GM12891 (cell line): Measurements from ENCODE around the gene LOXL1.

Experiments used
- DNase-seq: peaks from one replicate; pipeline ENCODE4 v3.0.0; 2011; ENCODE audit warnings: low spot score; ENCODE audit not compliant: insufficient read length
- FAIRE-seq: peaks from 2 replicates; lab custom pipeline; 2011; peaks lifted over from hg19 to GRCh38; lab: Jason Lieb, UNC
- PAX5 ChIP-seq: IDR thresholded peaks from 2 replicates; pipeline ENCODE4 v1.6.1; 2011; ENCODE audit warnings: low read length, moderate library complexity, mild to moderate bottlenecking; ENCODE audit not compliant: insufficient read depth, severe bottlenecking
- POLR2A ChIP-seq: IDR thresholded peaks from 2 replicates; pipeline ENCODE4 v1.6.1; 2011; ENCODE audit warnings: low read depth, low read length, control low read depth
- POLR2AphosphoS5 ChIP-seq: IDR thresholded peaks from 2 replicates; pipeline ENCODE4 v1.6.1; 2011; ENCODE audit warnings: low read depth, low read length, control low read depth
- POU2F2 ChIP-seq: IDR thresholded peaks from 2 replicates; pipeline ENCODE4 v1.6.1; 2011; ENCODE audit warnings: low read depth, mild to moderate bottlenecking, control low read depth, low read length, moderate library complexity
- SPI1 ChIP-seq: IDR thresholded peaks from 2 replicates; pipeline ENCODE4 v1.6.1; 2011; ENCODE audit warnings: low read depth, low read length, control low read depth
- TAF1 ChIP-seq: IDR thresholded peaks from 2 replicates; pipeline ENCODE4 v1.6.1; 2011; ENCODE audit warnings: low read depth, low read length, control low read depth

Gene LOXL1

GRCh38 chr15:73909651-73910050, 16.6 kb upstream of the LOXL1 start:
- no peak for FAIRE-seq
- TF ChIP-seq SPI1 = no peak
- no peak for TF ChIP-seq POLR2A
- no peak for TF ChIP-seq TAF1
- TF ChIP-seq POU2F2 = no peak
- TF ChIP-seq POLR2AphosphoS5 = no peak
- no peak for TF ChIP-seq PAX5
- DNase-seq = no peak

GRCh38 chr15:73910522-73911303, 15.5 kb upstream of the LOXL1 start:
- FAIRE-seq (no peak), DNase-seq (no peak)

GRCh38 chr15:73912030-73912596, 14.1 kb upstream of the LOXL1 start:
- FAIRE-seq (no peak), DNase-seq (no peak)
- TF ChIP-seq POLR2A (no peak), TAF1 (no peak), POU2F2 (no peak), POLR2AphosphoS5 (no peak)

More at GRCh38 chr15:73910522-73911303, 15.5 kb upstream of the LOXL1 start:
- no peak for TF ChIP-seq SPI1
- no peak for TF ChIP-seq POLR2AphosphoS5

GRCh38 chr15:73914145-73914544, 12.1 kb upstream of the LOXL1 start:
- FAIRE-seq = no peak
- TF ChIP-seq TAF1 (no peak), PAX5 (no peak), POLR2A (no peak), POU2F2 (no peak), POLR2AphosphoS5 (no peak), SPI1 (no peak)
- DNase-seq = no peak

GRCh38 chr15:73915082-73915481, 11.2 kb upstream of the LOXL1 start:
- DNase-seq (no peak), FAIRE-seq (no peak)

GRCh38 chr15:73918784-73919183, 7.5 kb upstream of the LOXL1 start:
- DNase-seq = no peak
- FAIRE-seq = no peak
- TF ChIP-seq POU2F2 (no peak), SPI1 (no peak), POLR2A (no peak), TAF1 (no peak), POLR2AphosphoS5 (no peak)

More at GRCh38 chr15:73915082-73915481, 11.2 kb upstream of the LOXL1 start:
- no peak for TF ChIP-seq POU2F2

GRCh38 chr15:73919706-73920105, 6.6 kb upstream of the LOXL1 start:
- TF ChIP-seq POU2F2 (no peak), POLR2AphosphoS5 (no peak), TAF1 (no peak), POLR2A (no peak), PAX5 (no peak)
- DNase-seq = no peak
- no peak for FAIRE-seq

- DNase-seq (no peak), FAIRE-seq (no peak)
- TF ChIP-seq POLR2AphosphoS5 = no peak
- no peak for TF ChIP-seq PAX5
- no peak for TF ChIP-seq TAF1
- TF ChIP-seq POLR2A = no peak
- no peak for TF ChIP-seq POU2F2
- no peak for TF ChIP-seq SPI1
These were observed 4.9 kb upstream of the LOXL1 start for GRCh38 chr15:73921254-73921925.

- DNase-seq = no peak
- no peak for TF ChIP-seq POLR2AphosphoS5
- no peak for TF ChIP-seq POLR2A
- TF ChIP-seq PAX5 = no peak
- no peak for TF ChIP-seq TAF1
- no peak for TF ChIP-seq SPI1
- TF ChIP-seq POU2F2 = no peak
- no peak for FAIRE-seq
These were observed 3.8 kb upstream of the LOXL1 start for GRCh38 chr15:73922186-73923151.
